Smooth muscle cell (in vitro differentiated cells): ENCODE data around the gene PHC3. TPM values are rescaled to one million over a fixed set of nuclear protein-coding genes. Genes with fewer than 3 reads are reported as not detected.

Experiments
- DNase-seq: peaks from one replicate; lab custom pipeline; 2025; ENCODE audit not compliant: unreplicated experiment; lab: John Stamatoyannopoulos, UW
- H2AFZ ChIP-seq: fragments of 200-600 bp; sonication (generic); 2 replicates; pipeline ENCODE4 v1.6.0; 2016; ENCODE audit warnings: antibody characterized with exemption, low read depth, mild to moderate bottlenecking
- H3F3A ChIP-seq: fragments of 200-600 bp; sonication (generic); 2 replicates; pipeline ENCODE4 v1.6.0; 2017; ENCODE audit warnings: antibody characterized with exemption, low read depth
- H3K27ac ChIP-seq: fragments of 200-600 bp; sonication (generic); 2 replicates; pipeline ENCODE4 v1.5.1; 2016; ENCODE audit warnings: low read depth, mild to moderate bottlenecking
- H3K27me3 ChIP-seq: fragments of 200-600 bp; sonication (generic); 2 replicates; pipeline ENCODE4 v1.6.1; 2016; ENCODE audit warnings: low read depth, mild to moderate bottlenecking
- H3K36me3 ChIP-seq: fragments of 200-600 bp; sonication (generic); 2 replicates; pipeline ENCODE4 v1.5.1; 2016; ENCODE audit warnings: low read depth
- H3K4me1 ChIP-seq: fragments of 200-600 bp; sonication (generic); 2 replicates; pipeline ENCODE4 v1.5.1; 2016; ENCODE audit warnings: low read depth
- H3K4me2 ChIP-seq: fragments of 200-600 bp; sonication (generic); 2 replicates; pipeline ENCODE4 v1.6.0; 2016; ENCODE audit warnings: mild to moderate bottlenecking
- H3K4me3 ChIP-seq: fragments of 200-600 bp; sonication (generic); 2 replicates; pipeline ENCODE4 v1.5.1; 2016; ENCODE audit warnings: mild to moderate bottlenecking
- H3K79me2 ChIP-seq: fragments of 200-600 bp; sonication (generic); 2 replicates; pipeline ENCODE4 v1.6.0; 2016; ENCODE audit warnings: low read depth, mild to moderate bottlenecking
- H3K9ac ChIP-seq: fragments of 200-600 bp; sonication (generic); 2 replicates; pipeline ENCODE4 v1.6.0; 2016; ENCODE audit warnings: low read depth
- H3K9me3 ChIP-seq: fragments of 200-600 bp; sonication (generic); replicated peaks from 2 replicates; pipeline ENCODE4 v1.5.1; 2016; ENCODE audit warnings: low read depth
- H4K20me1 ChIP-seq: fragments of 200-600 bp; sonication (generic); 2 replicates; pipeline ENCODE4 v1.6.0; 2016; ENCODE audit warnings: low read depth
- CTCF ChIP-seq: fragments of 200-600 bp; sonication (generic); IDR thresholded peaks from 2 replicates; pipeline ENCODE4 v1.5.1; 2017; ENCODE audit warnings: borderline replicate concordance, mild to moderate bottlenecking, antibody characterized with exemption; ENCODE audit not compliant: insufficient read depth, poor library complexity, severe bottlenecking
- WGBS: methylation state at CpG from one replicate; pipeline ENCODE4 v1.1.7; 2016; ENCODE audit warnings: low lambda C conversion rate; 5-methylcytosine and 5-hydroxymethylcytosine counted together
- polyA plus RNA-seq: library from polyadenylated mRNA; unstranded; fragments of >200 nt; fragmentation: Nextera tagmentation; extraction: Ambion mirVana; gene quantifications from 2 replicates; pipeline ENCODE4 v1.2.1, GENCODE V29; 2016
- small RNA-seq: library from RNA; depleted of rRNA; stranded (forward); fragments of <200 nt; gene quantifications from one replicate; pipeline ENCODE3, GENCODE V24; 2014
- total RNA-seq: library from RNA; depleted of rRNA; stranded (reverse); fragments of >200 nt; gene quantifications from 2 replicates; pipeline ENCODE4 v1.2.3, GENCODE V29; 2014

Gene PHC3
- total and polyA plus RNA-seq, 2 experiments from 2014 or later, result 28.8 to 33.1 TPM

- H3K4me3 ChIP-seq, result no peak overlapping the region
- H3K27ac ChIP-seq, result no peak overlapping the region
- DNase-seq, result no peak
- TF ChIP-seq CTCF, result no peak
- H3F3A ChIP-seq, result no peaks in the 10 kb centered on the region
- WGBS, result 91% methylated on average over 7 of the region's 7 CpGs
- no peaks in the 10 kb centered on the region for H4K20me1 ChIP-seq
- H3K4me2 ChIP-seq, result no peak overlapping the region
- H2AFZ ChIP-seq, result no peak overlapping the region
- H3K9me3 ChIP-seq, result no peaks in the 10 kb centered on the region
- no peaks in the 10 kb centered on the region for H3K36me3 ChIP-seq
- H3K4me1 ChIP-seq, result peaks cover 16% of the 10 kb centered on the region
- no peaks in the 10 kb centered on the region for H3K79me2 ChIP-seq
- H3K27me3 ChIP-seq, result peaks cover 39% of the 10 kb centered on the region
- H3K9ac ChIP-seq, result no peak overlapping the region
Measured at GRCh38 chr3:170043506-170043905, 138.0 kb downstream of the PHC3 start.

GRCh38 chr3:170040418-170040817, 141.1 kb downstream of the PHC3 start:
- peak overlapping the region; percentile 63 for H3K4me3 ChIP-seq
- H4K20me1 ChIP-seq, result no peaks in the 10 kb centered on the region
- TF ChIP-seq CTCF, result no peak
- no peak overlapping the region for H3K9ac ChIP-seq
- WGBS, result 56% methylated on average over 8 of the region's 8 CpGs
- no peaks in the 10 kb centered on the region for H3K36me3 ChIP-seq
- DNase-seq, result no peak
- no peaks in the 10 kb centered on the region for H3K79me2 ChIP-seq
- H3K4me1 ChIP-seq, result peaks cover 19% of the 10 kb centered on the region
- H3F3A ChIP-seq, result no peaks in the 10 kb centered on the region
- H3K27ac ChIP-seq, result no peak overlapping the region
- no peaks in the 10 kb centered on the region for H3K9me3 ChIP-seq
- H3K4me2 ChIP-seq, result no peak overlapping the region
- H2AFZ ChIP-seq, result no peak overlapping the region
- H3K27me3 ChIP-seq, result peaks cover 52% of the 10 kb centered on the region

- 1% methylated on average over 47 of the region's 51 CpGs for WGBS
- H3K9ac ChIP-seq, result no peak overlapping the region
- no peaks in the 10 kb centered on the region for H3K36me3 ChIP-seq
- TF ChIP-seq CTCF, result no peak
- no peaks in the 10 kb centered on the region for H4K20me1 ChIP-seq
- H3K4me2 ChIP-seq, result peak overlapping the region; percentile 94
- H3K9me3 ChIP-seq, result no peaks in the 10 kb centered on the region
- peak overlapping the region; percentile 63 for H3K4me3 ChIP-seq
- peaks cover 19% of the 10 kb centered on the region for H3K4me1 ChIP-seq
- DNase-seq, result no peak
- peaks cover 52% of the 10 kb centered on the region for H3K27me3 ChIP-seq
- no peaks in the 10 kb centered on the region for H3F3A ChIP-seq
- H3K79me2 ChIP-seq, result no peaks in the 10 kb centered on the region
- peak overlapping the region; percentile 62 for H2AFZ ChIP-seq
- no peak overlapping the region for H3K27ac ChIP-seq
Measured at GRCh38 chr3:170038434-170039110, 143.0 kb downstream of the PHC3 start.

Small RNA genes lying within 50 kb of the gene (small RNA-seq; reads per million reads assigned to genes)
- gene RNU4-38P (not detected), gene RNU6-315P (not detected)

Other genes with a start within 250 kb of the PHC3 start
- gene SEC62, start 214.9 kb downstream of the PHC3 start, total RNA-seq, result 41.0 and 49.1 TPM in 2 replicates
- gene SEC62, start 214.9 kb downstream of the PHC3 start, polyA plus RNA-seq, result 125 and 160 TPM in 2 replicates
- gene GPR160, start 143.7 kb downstream of the PHC3 start, total RNA-seq, result 2.3 TPM in 1 of 2 replicates, not detected in the other
- gene GPR160, start 143.7 kb downstream of the PHC3 start, polyA plus RNA-seq, result 0.83 TPM in 1 of 2 replicates, not detected in the other
- gene PRKCI, start 40.7 kb upstream of the PHC3 start, total RNA-seq, result 62.6 and 82.8 TPM in 2 replicates
- 20.0 and 32.3 TPM in 2 replicates for gene PRKCI, start 40.7 kb upstream of the PHC3 start, polyA plus RNA-seq
- 167 and 207 TPM in 2 replicates for gene SKIL, start 176.0 kb upstream of the PHC3 start, total RNA-seq
- gene SKIL, start 176.0 kb upstream of the PHC3 start, polyA plus RNA-seq, result 22.0 and 45.0 TPM in 2 replicates
- gene CLDN11, start 237.1 kb upstream of the PHC3 start, total RNA-seq, result 4.2 and 5.9 TPM in 2 replicates
- 1.0 and 1.3 TPM in 2 replicates for gene CLDN11, start 237.1 kb upstream of the PHC3 start, polyA plus RNA-seq